Measurements from ENCODE around the gene NAGS.

DNA sequence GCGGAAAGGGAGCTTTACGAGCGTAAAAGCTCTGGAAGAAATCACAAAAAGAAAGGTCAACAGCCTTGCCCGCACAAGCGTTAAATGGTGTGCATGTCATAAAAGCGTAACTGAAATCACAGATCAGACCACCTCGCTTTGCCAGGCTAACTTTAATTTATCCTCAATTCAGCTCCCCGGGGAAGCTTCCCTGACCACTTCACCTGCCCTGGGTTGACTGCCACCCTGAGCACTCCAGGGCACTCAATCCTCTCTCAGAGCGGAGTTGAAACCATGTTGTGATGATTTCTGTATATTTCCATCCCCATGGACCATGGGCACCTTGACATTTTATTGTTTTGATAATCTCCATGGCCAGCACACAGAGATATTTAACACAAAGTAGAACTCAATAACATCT lies 16.1 kb upstream of the NAGS start:
- TF ChIP-seq, protein P1, sequence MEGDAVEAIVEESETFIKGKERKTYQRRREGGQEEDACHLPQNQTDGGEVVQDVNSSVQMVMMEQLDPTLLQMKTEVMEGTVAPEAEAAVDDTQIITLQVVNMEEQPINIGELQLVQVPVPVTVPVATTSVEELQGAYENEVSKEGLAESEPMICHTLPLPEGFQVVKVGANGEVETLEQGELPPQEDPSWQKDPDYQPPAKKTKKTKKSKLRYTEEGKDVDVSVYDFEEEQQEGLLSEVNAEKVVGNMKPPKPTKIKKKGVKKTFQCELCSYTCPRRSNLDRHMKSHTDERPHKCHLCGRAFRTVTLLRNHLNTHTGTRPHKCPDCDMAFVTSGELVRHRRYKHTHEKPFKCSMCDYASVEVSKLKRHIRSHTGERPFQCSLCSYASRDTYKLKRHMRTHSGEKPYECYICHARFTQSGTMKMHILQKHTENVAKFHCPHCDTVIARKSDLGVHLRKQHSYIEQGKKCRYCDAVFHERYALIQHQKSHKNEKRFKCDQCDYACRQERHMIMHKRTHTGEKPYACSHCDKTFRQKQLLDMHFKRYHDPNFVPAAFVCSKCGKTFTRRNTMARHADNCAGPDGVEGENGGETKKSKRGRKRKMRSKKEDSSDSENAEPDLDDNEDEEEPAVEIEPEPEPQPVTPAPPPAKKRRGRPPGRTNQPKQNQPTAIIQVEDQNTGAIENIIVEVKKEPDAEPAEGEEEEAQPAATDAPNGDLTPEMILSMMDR (IDR thresholded peaks at IDR 0.05; ENCODE audit: low read length) = no peak
- TF ChIP-seq EZH2 (optimal IDR thresholded peaks at IDR 0.05; ENCODE audit: low read depth, low read length) (no peak), EZH2phosphoT487 (IDR thresholded peaks at IDR 0.05; ENCODE audit: low read length) (no peak)

All from MM.1S (cell line).